ENCODE measurements around the gene LRRC4C.

LRRC4C gene

GRCh38 chr11:40337118-40337517, 1122.3 kb downstream of the LRRC4C start:
- no peak for DNase-seq

GRCh38 chr11:40328890-40329614, 1130.4 kb downstream of the LRRC4C start:
- DNase-seq = no peak

DNA sequence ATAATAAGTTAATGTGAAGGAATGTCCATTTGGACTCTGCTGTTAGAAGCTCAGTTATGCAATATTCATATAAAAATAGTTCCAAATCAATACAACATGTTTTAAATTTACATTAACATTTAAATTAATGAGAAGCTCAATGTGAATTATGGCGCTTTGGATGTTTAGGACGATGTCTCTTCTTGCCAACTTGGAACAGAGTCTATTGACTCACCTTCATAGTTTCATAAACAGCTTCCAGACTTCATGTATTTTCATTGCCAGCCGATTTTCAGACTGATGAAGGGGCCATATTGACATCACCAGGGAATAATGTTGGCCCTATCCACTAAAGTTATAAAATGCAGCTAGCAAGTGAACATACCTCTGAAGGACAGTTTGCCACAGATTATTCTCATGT, 1136.2 kb downstream of the LRRC4C start:
- no peak for DNase-seq

- no peak for DNase-seq
These were observed 1137.9 kb downstream of the LRRC4C start for GRCh38 chr11:40321537-40321936.

GRCh38 chr11:40316171-40316570, 1143.3 kb downstream of the LRRC4C start:
- DNase-seq = no peak

DNA sequence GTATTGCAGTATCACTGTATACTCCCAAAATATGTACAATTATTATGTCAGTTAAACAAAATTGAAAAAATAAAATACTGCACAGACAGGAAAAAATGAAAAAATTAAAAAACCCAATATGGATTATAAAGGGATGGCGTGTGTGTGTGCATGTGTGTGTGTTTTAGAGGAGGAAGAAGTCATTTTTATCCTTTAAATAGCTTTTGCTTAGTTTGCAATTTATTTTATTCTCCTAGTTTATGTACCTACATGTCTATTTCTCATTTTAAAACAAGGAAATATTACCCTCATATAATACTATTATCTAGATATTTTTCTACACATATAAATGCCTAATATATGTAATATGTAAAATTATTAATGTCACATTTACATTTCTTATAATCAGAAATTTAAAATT, 1144.3 kb downstream of the LRRC4C start:
- no peak for DNase-seq

DNA sequence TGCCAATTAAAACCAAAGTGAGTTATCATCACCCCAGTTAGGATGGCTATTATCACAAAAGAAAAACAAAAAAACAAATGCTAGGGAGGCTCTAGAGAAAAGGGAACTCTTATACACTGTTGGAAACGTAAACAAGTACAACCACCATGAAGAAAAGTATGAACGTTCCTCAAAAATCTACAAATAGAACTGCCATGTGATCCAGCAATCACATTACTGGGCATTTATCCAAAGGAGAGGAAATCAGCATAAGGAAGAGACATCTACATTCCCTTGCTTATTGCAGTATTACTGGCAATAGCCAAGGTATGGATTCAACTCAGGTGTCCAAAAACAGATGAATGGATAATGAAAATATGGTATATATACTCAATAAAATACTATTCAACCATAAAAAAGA, 1145.1 kb downstream of the LRRC4C start:
- DNase-seq = no peak

DNA sequence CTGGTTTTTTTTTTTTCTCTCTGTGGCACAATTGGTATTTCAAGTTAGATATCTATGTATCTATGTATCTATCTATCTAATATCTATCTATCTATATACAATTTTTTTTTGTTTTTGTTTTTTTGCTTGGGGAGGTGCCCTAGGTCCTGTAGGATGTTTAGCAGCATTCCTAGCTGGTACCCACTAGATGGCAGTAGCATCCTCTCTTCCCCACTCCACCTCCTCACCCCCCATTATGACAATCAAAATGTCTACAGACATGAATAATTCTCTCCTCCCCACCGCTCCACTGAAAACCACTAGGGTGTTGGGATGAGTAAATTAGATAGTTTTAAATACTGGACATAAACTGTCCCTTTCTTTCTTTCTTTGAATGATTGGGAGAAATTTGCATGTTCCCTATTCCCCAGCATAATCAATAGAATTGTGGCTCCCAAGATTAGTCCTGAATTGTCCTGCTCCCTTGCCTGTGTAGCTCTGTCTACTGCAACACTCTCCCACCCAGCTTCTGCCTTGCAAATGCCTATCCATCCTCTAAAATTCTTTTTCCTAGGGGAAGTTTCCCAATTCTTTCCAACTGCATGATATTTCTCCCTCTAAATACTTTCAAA, 1152.4 kb downstream of the LRRC4C start:
- DNase-seq = no peak

DNA sequence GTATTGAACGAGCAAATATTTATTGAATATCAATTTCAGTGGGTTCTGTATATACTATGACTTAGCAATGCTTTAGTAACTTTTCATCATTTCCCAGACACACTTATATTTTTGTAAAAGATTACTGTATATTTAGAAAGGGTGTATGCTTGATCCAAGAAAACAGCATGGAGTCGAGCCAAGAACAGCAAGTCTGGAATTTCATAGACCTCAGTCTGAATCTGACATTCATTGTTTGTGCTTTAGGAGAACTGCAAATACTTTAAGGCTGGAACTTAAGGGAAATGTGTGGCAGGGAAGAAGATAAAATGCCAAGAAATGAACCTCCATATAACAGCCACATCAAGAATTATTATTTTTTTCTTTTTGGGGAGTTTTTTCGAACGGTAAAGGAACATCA, 1156.8 kb downstream of the LRRC4C start:
- no peak for DNase-seq

- DNase-seq = no peak
These were observed 1164.0 kb downstream of the LRRC4C start for GRCh38 chr11:40295466-40295865.

GRCh38 chr11:40294741-40295140, 1164.7 kb downstream of the LRRC4C start:
- no peak for DNase-seq

DNA sequence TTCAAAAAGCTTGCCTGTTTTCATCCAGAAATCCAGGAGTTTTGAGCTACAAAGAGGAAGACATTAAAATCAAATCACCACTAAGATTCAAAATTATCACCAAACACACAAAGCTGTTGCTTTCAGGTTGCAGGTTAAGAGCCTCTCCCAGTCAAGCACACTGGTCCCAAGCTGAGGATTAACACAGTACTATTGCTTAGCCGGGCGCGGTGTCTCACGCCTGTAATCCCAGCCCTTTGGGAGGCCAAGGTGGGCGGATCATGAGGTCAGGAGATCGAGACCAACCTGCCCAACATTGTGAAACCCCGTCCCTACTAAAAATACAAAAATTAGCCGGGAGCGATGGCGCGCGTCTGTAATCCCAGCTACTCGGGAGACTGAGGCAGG, 1165.1 kb downstream of the LRRC4C start:
- no peak for DNase-seq

DNA sequence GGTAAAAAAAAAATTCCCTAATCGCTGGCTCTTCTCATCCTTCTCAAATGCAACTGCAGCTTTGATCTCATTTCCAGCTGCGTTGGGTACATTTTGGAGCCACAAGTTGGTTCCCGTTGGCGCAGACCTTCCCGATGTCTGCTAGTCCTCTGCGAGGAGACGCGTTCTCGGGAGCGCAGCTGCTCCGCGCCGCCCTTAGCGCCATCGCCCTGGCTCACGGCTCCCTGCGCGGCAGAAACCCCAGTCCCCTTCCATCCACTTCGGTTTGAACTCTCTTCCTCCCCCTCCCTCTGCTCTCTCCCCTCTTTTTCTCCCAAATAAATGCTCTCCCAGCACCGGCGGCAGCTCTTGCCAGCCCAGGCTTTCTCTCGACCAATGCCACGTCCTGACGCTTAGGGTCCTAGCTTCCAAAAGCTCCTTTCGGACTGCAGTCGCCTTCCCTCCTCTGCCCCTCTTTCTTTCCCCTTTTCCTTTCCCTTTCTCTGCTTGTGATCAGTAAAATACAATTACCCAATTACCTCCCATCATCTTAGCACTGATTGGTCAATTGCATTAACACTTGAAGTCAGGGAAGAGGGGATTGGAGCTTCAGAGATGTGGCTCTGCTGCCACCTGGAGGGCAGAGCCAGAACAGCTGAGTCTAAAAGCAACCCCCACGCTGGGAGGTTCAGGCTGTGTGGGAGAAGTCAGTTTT, 1165.7 kb downstream of the LRRC4C start:
- peak in 1 of 2 experiments; percentile 1 for DNase-seq

DNA sequence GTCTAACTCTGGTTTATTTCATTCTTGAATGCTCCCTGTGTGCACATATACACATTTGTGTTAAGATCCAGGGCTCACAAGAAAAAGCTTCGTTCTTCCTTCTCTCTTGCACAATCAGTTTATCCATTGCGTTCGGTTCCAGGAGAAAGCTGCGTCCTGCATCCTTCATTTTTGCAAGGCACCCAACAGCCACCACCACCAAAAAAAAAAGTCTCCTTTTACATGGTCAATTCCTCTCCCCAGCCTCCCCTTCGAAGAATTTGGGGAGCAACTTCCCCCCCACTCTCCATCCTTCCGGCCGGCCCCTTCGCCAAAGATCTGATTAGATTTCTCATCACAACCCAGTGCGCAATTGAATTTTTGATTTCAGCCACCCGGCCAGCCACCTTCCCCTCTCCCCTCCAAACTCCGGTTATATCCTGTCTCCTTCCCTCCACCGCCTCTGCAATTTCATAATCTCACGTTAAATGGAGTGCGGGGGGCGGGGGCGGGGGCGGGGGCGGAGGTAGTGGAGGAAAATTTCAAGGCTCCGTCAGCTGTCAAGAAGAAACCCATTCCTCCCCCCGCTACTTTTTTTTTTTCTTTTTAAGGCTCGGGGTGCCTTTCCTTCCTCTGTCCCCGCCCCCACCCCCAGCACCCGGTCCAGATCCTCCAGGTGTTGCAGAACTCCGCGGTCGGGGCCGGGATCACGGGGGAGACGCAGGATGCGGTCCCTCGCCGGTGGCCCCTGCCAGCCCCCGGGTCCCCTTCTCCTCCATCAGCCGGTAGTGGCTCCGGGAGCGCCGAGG, 1166.5 kb downstream of the LRRC4C start:
- no peak for DNase-seq

DNA sequence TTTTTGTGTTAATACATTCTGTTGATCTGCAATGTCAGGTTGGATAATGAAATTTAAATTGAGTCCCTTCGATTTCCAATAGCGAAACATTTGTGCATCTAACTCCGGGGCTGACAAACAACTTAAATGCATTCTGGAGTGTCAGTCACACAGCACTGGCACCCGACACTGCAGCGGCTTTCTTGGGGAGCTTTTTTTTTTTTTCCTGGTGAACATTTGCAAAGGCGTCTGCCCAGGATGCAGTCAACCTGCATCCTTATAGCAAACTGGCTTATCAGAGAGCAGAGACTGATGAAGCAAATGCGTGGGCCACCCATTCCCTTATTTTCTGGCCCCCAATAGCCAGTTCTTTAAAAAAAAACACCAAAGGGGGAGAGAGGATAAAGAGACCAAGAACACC, 1167.7 kb downstream of the LRRC4C start:
- no peak for DNase-seq

DNA sequence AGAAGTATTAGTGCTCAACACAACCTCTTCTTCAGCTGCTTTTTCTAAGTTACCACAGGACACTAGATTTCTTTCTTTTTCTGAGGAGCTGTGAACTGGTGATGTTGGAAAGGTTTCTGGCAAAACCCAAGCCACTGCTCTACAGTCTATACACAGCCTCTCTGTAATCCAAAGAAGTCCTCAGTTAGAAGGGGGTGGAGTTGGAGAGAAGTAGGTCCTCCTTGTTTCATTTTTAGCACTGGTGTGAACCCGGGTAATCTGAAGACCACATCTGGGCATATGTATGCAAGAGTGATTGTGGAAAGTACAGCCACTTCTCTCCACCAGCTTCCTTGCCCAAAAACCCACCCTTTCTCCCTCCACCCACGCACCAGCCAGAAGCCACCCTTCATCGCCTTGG, 1168.1 kb downstream of the LRRC4C start:
- no peak for DNase-seq

DNA sequence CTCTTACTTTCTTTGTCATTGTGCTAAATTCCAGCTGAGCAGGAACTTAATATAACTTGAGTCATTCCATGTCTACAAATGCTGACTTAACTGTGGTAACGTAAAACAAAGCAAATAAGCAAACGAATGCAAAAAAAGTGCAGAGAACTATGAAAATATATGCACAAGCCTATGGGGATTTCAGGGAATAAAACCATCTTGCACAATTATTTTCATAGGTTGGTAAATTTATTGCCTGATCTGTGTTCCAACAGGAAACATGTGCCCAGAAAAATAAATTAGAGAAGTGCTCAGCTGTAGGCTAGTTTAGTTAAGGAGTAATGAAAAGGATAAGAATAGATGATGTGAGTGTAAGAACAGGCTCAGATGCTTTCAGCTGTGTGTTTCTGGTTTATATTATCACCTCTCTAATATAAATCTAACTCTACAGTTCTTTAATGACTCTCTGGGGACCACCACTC, 1169.3 kb downstream of the LRRC4C start:
- no peak for DNase-seq

DNA sequence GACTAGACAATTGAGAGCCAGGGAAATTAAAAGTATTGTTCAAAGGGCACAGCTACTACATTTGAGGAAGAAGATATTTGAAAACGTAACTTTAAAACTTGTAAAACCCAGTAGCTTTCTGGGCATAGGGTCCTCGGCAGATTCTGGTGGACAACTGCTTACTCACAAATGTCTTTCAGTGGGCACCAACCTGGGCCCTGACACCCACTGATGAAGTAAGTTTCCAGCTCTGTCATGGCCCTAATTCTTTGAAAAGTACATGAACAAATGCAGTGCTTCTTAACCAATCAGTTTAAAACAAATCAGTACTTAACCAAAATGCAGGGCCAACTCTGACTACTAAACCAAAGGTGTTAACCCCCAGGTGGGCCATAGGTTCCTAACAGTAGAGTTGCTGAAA, 1170.1 kb downstream of the LRRC4C start:
- no peak for DNase-seq

- no peak for DNase-seq
These were observed 1171.3 kb downstream of the LRRC4C start for GRCh38 chr11:40287916-40288803.

GRCh38 chr11:40286137-40286536, 1173.3 kb downstream of the LRRC4C start:
- no peak for DNase-seq

GRCh38 chr11:40285558-40285957, 1173.9 kb downstream of the LRRC4C start:
- DNase-seq = no peak

DNA sequence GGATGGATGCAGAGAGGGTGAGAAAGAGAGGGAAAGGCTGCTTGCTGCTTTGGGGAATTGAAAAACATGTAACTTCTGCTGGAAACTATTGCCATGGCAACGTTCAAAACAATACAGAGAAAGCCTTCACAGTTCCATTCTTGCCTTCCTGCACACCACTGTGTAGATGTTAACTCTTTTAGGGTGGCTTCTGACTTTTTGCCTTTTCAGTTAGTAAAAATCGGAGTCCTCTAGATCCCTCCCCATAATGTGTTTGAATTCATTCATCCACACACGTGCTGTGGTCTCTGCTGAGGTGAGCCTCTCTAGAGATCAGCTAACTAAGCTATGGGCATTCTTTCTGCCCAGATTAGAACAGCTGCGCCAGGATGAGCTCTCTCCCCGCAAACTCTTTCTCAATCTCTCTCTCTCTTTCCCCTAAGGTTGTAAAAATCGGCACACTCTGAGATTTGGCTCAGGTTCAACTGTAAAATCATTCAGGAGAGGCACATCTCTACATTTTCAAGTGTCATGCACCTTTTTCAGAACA, 1178.3 kb downstream of the LRRC4C start:
- DNase-seq = no peak

All from cerebellar nuclear complex (tissue), 1 donor.